Epithelial cell of proximal tubule (primary cell): ENCODE results near the gene EML2. TPM values are rescaled to one million over a fixed set of nuclear protein-coding genes. Genes with fewer than 3 reads are reported as not detected.
A peak's percentile ranks its signal among the peaks of the same experiment; 100 is the strongest.
"Not testable (repeated sequence)": the region's sequence is repeated elsewhere in the genome, so short reads cannot be mapped to it uniquely, and the experiment has no call there.

Experiments used
- DNase-seq: peaks from one replicate; pipeline ENCODE4 v3.0.0-alpha.2; 2011; ENCODE audit warnings: low read depth
- H3K4me3 ChIP-seq: 2 replicates; pipeline ENCODE4 v1.5.1; 2011; ENCODE audit warnings: low read depth, mild to moderate bottlenecking, low read length
- CTCF ChIP-seq: conservative IDR thresholded peaks from 2 replicates; pipeline ENCODE4 v1.5.1; 2012; ENCODE audit warnings: low read depth, mild to moderate bottlenecking, low read length
- total RNA-seq: library from RNA; depleted of rRNA; stranded (reverse); fragments of >200 nt; gene quantifications from 2 replicates; pipeline ENCODE4 v1.2.3, GENCODE V29; 2015

The EML2 gene
- 17.7 and 33.6 TPM in 2 replicates for total RNA-seq

GRCh38 chr19:45638930-45639729, at the start of gene EML2:
EML2 (minus strand) TSS chr19:45639397; CDS start chr19:45639376, 21 bp downstream.
- peak; percentile 24 for TF ChIP-seq CTCF
- peak within 1 kb of the TSS; percentile 77 for H3K4me3 ChIP-seq
- no peak for DNase-seq

- TF ChIP-seq CTCF, result no peak
- no peak for DNase-seq
- H3K4me3 ChIP-seq, result no peak overlapping the region
Observed at GRCh38 chr19:45687599-45687998, 48.4 kb upstream of the EML2 start.

GRCh38 chr19:45685045-45685444, 45.8 kb upstream of the EML2 start:
- DNase-seq, H3K4me3 ChIP-seq: not testable (repeated sequence)

- no peak overlapping the region for H3K4me3 ChIP-seq
- DNase-seq, result no peak
- TF ChIP-seq CTCF, result no peak
Observed at GRCh38 chr19:45682908-45683307, 43.7 kb upstream of the EML2 start.

GRCh38 chr19:45682117-45682516, 42.9 kb upstream of the EML2 start:
- peak overlapping the region; percentile 54 for H3K4me3 ChIP-seq
- no peak for DNase-seq
- TF ChIP-seq CTCF, result no peak

- no peak for DNase-seq
- peak; percentile 86 for TF ChIP-seq CTCF
- peak overlapping the region; percentile 54 for H3K4me3 ChIP-seq
Observed at GRCh38 chr19:45681391-45682015, 42.3 kb upstream of the EML2 start.

GRCh38 chr19:45677351-45678230, 38.4 kb upstream of the EML2 start:
- TF ChIP-seq CTCF, result no peak
- peak overlapping the region; percentile 56 for H3K4me3 ChIP-seq
- DNase-seq, result peak; percentile 59
